Measurements from ENCODE around the gene PTPRN2. TPM values are rescaled to one million over a fixed set of nuclear protein-coding genes. Genes with fewer than 3 reads are reported as not detected.

PTPRN2 gene
- total RNA-seq, 8 experiments from 2014 or later, result 0.10 to 19.7 (median 10.8) TPM; not detected in 1

GRCh38 chr7:158013085-158013668, 574.4 kb downstream of the PTPRN2 start:
- no peak for ATAC-seq (replicated peaks in 6 of 8)
- peaks cover 0 to 45% of the 10 kb centered on the region in 2 donors for H3K4me1 ChIP-seq (replicated peaks in 1 of 2)
- no peak overlapping the region for H3K4me3 ChIP-seq
- no peak overlapping the region for H3K27ac ChIP-seq
- in situ Hi-C loops (cut with MboI; ENCODE audit: low pct_unique_long_range_greater_than_20kb in 2 of 9, low sequenced_read_pairs in 9 of 9, unreplicated experiment in 9 of 9), result loop anchor here in 1 of 9 experiments (25.0 kb wide), 1 partner anchor 99 kb away; no protein-coding TSS in a partner anchor

- H3K27ac ChIP-seq, result no peak overlapping the region
- in situ Hi-C loops (cut with MboI; ENCODE audit: low pct_unique_long_range_greater_than_20kb in 2 of 9, low sequenced_read_pairs in 9 of 9, unreplicated experiment in 9 of 9), result loop anchor here in 1 of 9 experiments (25.0 kb wide), 1 partner anchor 100 kb away; no protein-coding TSS in a partner anchor
- H3K4me3 ChIP-seq, result no peak overlapping the region
- peaks cover 0 to 33% of the 10 kb centered on the region in 2 donors for H3K4me1 ChIP-seq (replicated peaks in 1 of 2)
- no peak for ATAC-seq (replicated peaks in 6 of 8)
- WGBS, 10 experiments, result 0 to 100% (median 48%) methylated on average over 1 to 9 of the region's 11 CpGs; no CpG with 5 or more reads in 1 of the 10 experiments
Observed at GRCh38 chr7:158011941-158012340, 575.7 kb downstream of the PTPRN2 start.

- 0 to 75% (median 42%) methylated on average over 2 to 10 of the region's 11 CpGs for WGBS, 10 experiments
- Histone ChIP-seq H3K4me3 (no peak overlapping the region), H3K27ac (no peak overlapping the region), H3K4me1 (replicated peaks in 1 of 2) (peaks cover 0 to 25% of the 10 kb centered on the region in 2 donors)
- no peak for ATAC-seq (replicated peaks in 6 of 8)
- in situ Hi-C loops (cut with MboI; ENCODE audit: low pct_unique_long_range_greater_than_20kb in 2 of 9, low sequenced_read_pairs in 9 of 9, unreplicated experiment in 9 of 9), result loop anchor here in 1 of 9 experiments (25.0 kb wide), 1 partner anchor 101 kb away; no protein-coding TSS in a partner anchor
Observed at GRCh38 chr7:158010961-158011693, 576.5 kb downstream of the PTPRN2 start.

- no peak for ATAC-seq (replicated peaks in 6 of 8)
- no peak overlapping the region for H3K27ac ChIP-seq
- in situ Hi-C loops (cut with MboI; ENCODE audit: low pct_unique_long_range_greater_than_20kb in 2 of 9, low sequenced_read_pairs in 9 of 9, unreplicated experiment in 9 of 9), result loop anchor here in 1 of 9 experiments (25.0 kb wide), 1 partner anchor 102 kb away; no protein-coding TSS in a partner anchor
- 0 to 32% (median 0%) methylated on average over 1 to 6 of the region's 9 CpGs; no CpG with 5 or more reads in 7 of the 10 experiments for WGBS, 10 experiments
- H3K4me1 ChIP-seq (replicated peaks in 1 of 2), result peaks cover 0 to 12% of the 10 kb centered on the region in 2 donors
- no peak overlapping the region for H3K4me3 ChIP-seq
Observed at GRCh38 chr7:158009886-158010285, 577.7 kb downstream of the PTPRN2 start.

GRCh38 chr7:158008267-158008666, 579.4 kb downstream of the PTPRN2 start:
- no peak overlapping the region for H3K27ac ChIP-seq
- H3K4me3 ChIP-seq, result no peak overlapping the region
- peaks cover 0 to 9% of the 10 kb centered on the region in 2 donors for H3K4me1 ChIP-seq (replicated peaks in 1 of 2)
- in situ Hi-C loops (cut with MboI; ENCODE audit: low pct_unique_long_range_greater_than_20kb in 2 of 9, low sequenced_read_pairs in 9 of 9, unreplicated experiment in 9 of 9), result loop anchor here in 1 of 9 experiments (25.0 kb wide), 1 partner anchor 104 kb away; no protein-coding TSS in a partner anchor
- no peak for ATAC-seq (replicated peaks in 6 of 8)
- 0 to 86% (median 48%) methylated on average over 1 to 12 of the region's 12 CpGs; no CpG with 5 or more reads in 2 of the 10 experiments for WGBS, 10 experiments

GRCh38 chr7:158007697-158008257, 579.8 kb downstream of the PTPRN2 start:
- Histone ChIP-seq H3K27ac (no peak overlapping the region), H3K4me3 (no peak overlapping the region), H3K4me1 (replicated peaks in 1 of 2) (peaks cover 0 to 9% of the 10 kb centered on the region in 2 donors)
- WGBS, 10 experiments, result 0 to 85% (median 10%) methylated on average over 1 to 5 of the region's 5 CpGs; no CpG with 5 or more reads in 5 of the 10 experiments
- in situ Hi-C loops (cut with MboI; ENCODE audit: low pct_unique_long_range_greater_than_20kb in 2 of 9, low sequenced_read_pairs in 9 of 9, unreplicated experiment in 9 of 9), result loop anchor here in 1 of 9 experiments (25.0 kb wide), 1 partner anchor 105 kb away; no protein-coding TSS in a partner anchor
- no peak for ATAC-seq (replicated peaks in 6 of 8)

GRCh38 chr7:158006841-158007696, 580.6 kb downstream of the PTPRN2 start:
- 0 to 89% (median 61%) methylated on average over 1 to 17 of the region's 29 CpGs; no CpG with 5 or more reads in 3 of the 10 experiments for WGBS, 10 experiments
- Histone ChIP-seq H3K4me1 (replicated peaks in 1 of 2) (peaks cover 0 to 9% of the 10 kb centered on the region in 2 donors), H3K4me3 (no peak overlapping the region), H3K27ac (no peak overlapping the region)
- ATAC-seq (replicated peaks in 6 of 8), result peak in 1 of 8 experiments; percentile 22
- in situ Hi-C loops (cut with MboI; ENCODE audit: low pct_unique_long_range_greater_than_20kb in 2 of 9, low sequenced_read_pairs in 9 of 9, unreplicated experiment in 9 of 9), result loop anchor here in 1 of 9 experiments (25.0 kb wide), 1 partner anchor 105 kb away; no protein-coding TSS in a partner anchor

GRCh38 chr7:158005531-158005930, 582.1 kb downstream of the PTPRN2 start:
- in situ Hi-C loops (cut with MboI; ENCODE audit: low pct_unique_long_range_greater_than_20kb in 2 of 9, low sequenced_read_pairs in 9 of 9, unreplicated experiment in 9 of 9), result loop anchor here in 1 of 9 experiments (25.0 kb wide), 1 partner anchor 107 kb away; no protein-coding TSS in a partner anchor
- no peak for ATAC-seq (replicated peaks in 6 of 8)

GRCh38 chr7:158004123-158004490, 583.5 kb downstream of the PTPRN2 start:
- no peak for ATAC-seq (replicated peaks in 6 of 8)
- 0 to 57% (median 25%) methylated on average over 1 to 2 of the region's 2 CpGs; no CpG with 5 or more reads in 4 of the 10 experiments for WGBS, 10 experiments

More at GRCh38 chr7:158005531-158005930, 582.1 kb downstream of the PTPRN2 start:
- 0 to 100% (median 47%) methylated on average over 1 to 7 of the region's 12 CpGs; no CpG with 5 or more reads in 2 of the 10 experiments for WGBS, 10 experiments
- Histone ChIP-seq H3K4me3 (no peak overlapping the region), H3K27ac (no peak overlapping the region), H3K4me1 (replicated peaks in 1 of 2) (peaks cover 0 to 9% of the 10 kb centered on the region in 2 donors)

GRCh38 chr7:158003441-158004122, 584.0 kb downstream of the PTPRN2 start:
- H3K4me3 ChIP-seq, result no peak overlapping the region
- no peak for ATAC-seq (replicated peaks in 6 of 8)
- H3K4me1 ChIP-seq (replicated peaks in 1 of 2), result peaks cover 0 to 5% of the 10 kb centered on the region in 2 donors
- H3K27ac ChIP-seq, result no peak overlapping the region
- in situ Hi-C loops (cut with MboI; ENCODE audit: low pct_unique_long_range_greater_than_20kb in 2 of 9, low sequenced_read_pairs in 9 of 9, unreplicated experiment in 9 of 9), result loop anchor here in 1 of 9 experiments (25.0 kb wide), 1 partner anchor 109 kb away; no protein-coding TSS in a partner anchor
- 26 to 93% (median 69%) methylated on average over 2 to 12 of the region's 23 CpGs; no CpG with 5 or more reads in 3 of the 10 experiments for WGBS, 10 experiments

More at GRCh38 chr7:158004123-158004490, 583.5 kb downstream of the PTPRN2 start:
- H3K27ac ChIP-seq, result no peak overlapping the region
- H3K4me1 ChIP-seq (replicated peaks in 1 of 2), result peaks cover 0 to 9% of the 10 kb centered on the region in 2 donors
- in situ Hi-C loops (cut with MboI; ENCODE audit: low pct_unique_long_range_greater_than_20kb in 2 of 9, low sequenced_read_pairs in 9 of 9, unreplicated experiment in 9 of 9), result loop anchor here in 1 of 9 experiments (25.0 kb wide), 1 partner anchor 108 kb away; no protein-coding TSS in a partner anchor
- no peak overlapping the region for H3K4me3 ChIP-seq

- no peak overlapping the region for H3K27ac ChIP-seq
- H3K4me1 ChIP-seq (replicated peaks in 1 of 2), result no peaks in the 10 kb centered on the region
- H3K4me3 ChIP-seq, result no peak overlapping the region
- 47 to 100% (median 82%) methylated on average over 1 to 7 of the region's 17 CpGs; no CpG with 5 or more reads in 3 of the 10 experiments for WGBS, 10 experiments
- no peak for ATAC-seq (replicated peaks in 6 of 8)
- in situ Hi-C loops (cut with MboI; ENCODE audit: low pct_unique_long_range_greater_than_20kb in 2 of 9, low sequenced_read_pairs in 9 of 9, unreplicated experiment in 9 of 9), result loop anchor here in 1 of 9 experiments (25.0 kb wide), 1 partner anchor 110 kb away; no protein-coding TSS in a partner anchor
Observed at GRCh38 chr7:158002486-158003080, 585.0 kb downstream of the PTPRN2 start.
